ENCODE measurements around the gene ZNF587B. TPM values are rescaled to one million over a fixed set of nuclear protein-coding genes. Genes with fewer than 3 reads are reported as not detected.
"Not testable (repeated sequence)": the region's sequence is repeated elsewhere in the genome, so short reads cannot be mapped to it uniquely, and the experiment has no call there.

The ZNF587B gene
- total RNA-seq, 1 donor: 24.2 TPM

DNA sequence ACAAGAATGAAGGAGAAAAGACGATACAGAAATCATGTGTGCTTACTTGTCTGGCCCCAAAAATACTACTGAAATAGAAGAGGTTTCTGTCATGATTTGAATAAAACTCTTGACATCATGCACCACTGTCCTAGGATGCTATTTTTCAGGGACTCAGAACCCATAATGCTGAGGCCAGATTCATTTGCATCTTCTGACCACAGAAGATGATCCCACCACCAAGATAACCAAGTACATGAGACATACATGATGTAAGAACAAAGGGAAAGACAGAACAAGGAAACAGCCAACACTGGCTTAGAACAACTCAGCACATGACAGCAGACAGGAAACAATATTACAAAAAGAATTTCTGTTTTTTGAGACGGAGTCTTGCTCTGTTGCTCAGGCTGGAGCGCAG, 17.9 kb upstream of the ZNF587B start:
- TF ChIP-seq, protein P1, sequence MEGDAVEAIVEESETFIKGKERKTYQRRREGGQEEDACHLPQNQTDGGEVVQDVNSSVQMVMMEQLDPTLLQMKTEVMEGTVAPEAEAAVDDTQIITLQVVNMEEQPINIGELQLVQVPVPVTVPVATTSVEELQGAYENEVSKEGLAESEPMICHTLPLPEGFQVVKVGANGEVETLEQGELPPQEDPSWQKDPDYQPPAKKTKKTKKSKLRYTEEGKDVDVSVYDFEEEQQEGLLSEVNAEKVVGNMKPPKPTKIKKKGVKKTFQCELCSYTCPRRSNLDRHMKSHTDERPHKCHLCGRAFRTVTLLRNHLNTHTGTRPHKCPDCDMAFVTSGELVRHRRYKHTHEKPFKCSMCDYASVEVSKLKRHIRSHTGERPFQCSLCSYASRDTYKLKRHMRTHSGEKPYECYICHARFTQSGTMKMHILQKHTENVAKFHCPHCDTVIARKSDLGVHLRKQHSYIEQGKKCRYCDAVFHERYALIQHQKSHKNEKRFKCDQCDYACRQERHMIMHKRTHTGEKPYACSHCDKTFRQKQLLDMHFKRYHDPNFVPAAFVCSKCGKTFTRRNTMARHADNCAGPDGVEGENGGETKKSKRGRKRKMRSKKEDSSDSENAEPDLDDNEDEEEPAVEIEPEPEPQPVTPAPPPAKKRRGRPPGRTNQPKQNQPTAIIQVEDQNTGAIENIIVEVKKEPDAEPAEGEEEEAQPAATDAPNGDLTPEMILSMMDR (IDR thresholded peaks at IDR 0.05; ENCODE audit: extremely low read depth, low read depth, low read length): no peak
- H3K79me2 ChIP-seq (ENCODE audit: insufficient read depth, low read length): peaks cover 32% of the 10 kb centered on the region
- H3K4me2 ChIP-seq (ENCODE audit: insufficient read depth, low read length): no peak overlapping the region

DNA sequence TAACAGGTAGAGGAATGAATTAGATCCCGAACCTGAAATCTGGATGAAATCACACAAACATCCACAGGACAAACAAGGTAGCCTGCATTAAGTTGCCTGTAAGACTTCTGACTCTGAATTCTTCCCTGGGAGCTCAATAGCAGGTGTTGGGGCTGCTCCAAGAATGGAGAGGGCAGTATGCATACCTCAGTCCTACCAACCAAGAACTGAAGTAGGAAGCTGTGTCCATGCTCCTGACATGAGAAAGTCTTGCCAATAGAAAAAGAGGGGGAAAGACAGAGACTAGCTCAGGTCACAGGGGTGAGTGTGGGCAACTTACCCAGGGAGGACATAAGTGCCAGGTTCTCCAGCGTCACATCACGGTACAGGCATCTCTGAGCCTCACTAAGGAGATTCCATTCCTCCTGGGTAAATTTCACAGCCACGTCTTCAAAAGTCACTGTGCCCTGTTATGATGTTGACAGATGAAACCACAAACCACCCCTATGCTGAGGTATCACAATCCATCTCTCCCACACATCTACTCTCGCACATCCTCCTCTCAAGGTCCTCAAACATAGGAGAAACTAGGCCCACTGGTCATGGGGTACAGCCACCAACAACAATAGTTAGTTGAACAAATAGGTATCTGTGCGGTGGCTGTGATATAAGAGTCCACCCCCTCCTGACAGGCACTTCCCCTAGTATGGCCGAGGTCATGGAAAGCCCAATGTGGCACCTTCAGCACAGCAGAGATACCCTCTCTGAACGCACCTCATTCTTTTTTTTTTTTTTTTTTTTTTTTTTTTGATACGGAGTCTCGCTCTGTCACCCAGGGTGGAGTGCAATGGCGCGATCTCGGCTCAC, 16.9 kb upstream of the ZNF587B start:
- H4K20me1 ChIP-seq (ENCODE audit: insufficient read depth, low read length); H3K27me3 ChIP-seq (ENCODE audit: insufficient read depth, low read length); H3K4me1 ChIP-seq (ENCODE audit: insufficient read depth, low read length); DNase-seq (ENCODE audit: insufficient read length, low spot score, missing footprints); H2AFZ ChIP-seq (ENCODE audit: low read length); H3K27ac ChIP-seq (ENCODE audit: low read depth, low read length); H3K4me3 ChIP-seq (ENCODE audit: insufficient read depth, low read length); H3K9me3 ChIP-seq (ENCODE audit: low read depth, low read length): not testable (repeated sequence)
- H3K79me2 ChIP-seq (ENCODE audit: insufficient read depth, low read length): peaks cover 25% of the 10 kb centered on the region
- peaks cover 15% of the 10 kb centered on the region for H3K36me3 ChIP-seq (ENCODE audit: insufficient read depth, low read length)
- peak overlapping the region; percentile 75 for H3K4me2 ChIP-seq (ENCODE audit: insufficient read depth, low read length)

More for the DNA sequence above, 17.9 kb upstream of the ZNF587B start:
- Histone ChIP-seq H3K9me3 (ENCODE audit: low read depth, low read length) (no peaks in the 10 kb centered on the region), H4K20me1 (ENCODE audit: insufficient read depth, low read length) (no peaks in the 10 kb centered on the region), H2AFZ (ENCODE audit: low read length) (no peak overlapping the region), H3K27ac (ENCODE audit: low read depth, low read length) (no peak overlapping the region), H3K4me1 (ENCODE audit: insufficient read depth, low read length) (peaks cover 5% of the 10 kb centered on the region), H3K36me3 (ENCODE audit: insufficient read depth, low read length) (peaks cover 22% of the 10 kb centered on the region), H3K4me3 (ENCODE audit: insufficient read depth, low read length) (no peak overlapping the region), H3K27me3 (ENCODE audit: insufficient read depth, low read length) (no peaks in the 10 kb centered on the region)
- DNase-seq (ENCODE audit: insufficient read length, low spot score, missing footprints): no peak

DNA sequence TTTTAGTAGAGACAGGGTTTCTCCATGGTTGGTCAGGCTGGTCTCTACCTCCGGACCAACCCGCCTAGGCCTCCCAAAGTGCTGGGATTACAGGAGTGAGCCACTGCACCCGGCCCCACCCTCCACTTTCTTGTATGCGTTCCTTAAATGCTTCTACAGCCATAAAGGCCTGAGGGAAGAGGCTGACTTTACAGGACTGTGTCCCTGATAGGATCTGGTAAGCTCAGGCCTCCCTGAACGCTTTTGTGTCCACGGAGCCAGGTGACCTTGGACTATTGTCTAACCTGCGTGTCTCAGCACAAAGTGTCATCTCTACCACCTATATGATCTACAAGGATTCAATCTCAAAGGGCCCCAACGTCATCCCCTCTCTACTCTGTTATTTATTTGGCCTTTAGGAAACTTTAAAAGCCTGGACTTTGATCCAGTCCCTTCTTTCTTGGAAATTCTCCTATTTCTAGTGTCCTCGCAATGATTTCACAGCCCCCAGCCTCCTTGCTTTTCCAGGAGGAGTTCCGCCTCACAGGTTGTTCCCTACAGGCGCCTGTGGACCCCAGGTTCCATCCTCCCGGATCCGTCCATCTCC, 16.1 kb upstream of the ZNF587B start:
- H3K4me1 ChIP-seq (ENCODE audit: insufficient read depth, low read length): peaks cover 5% of the 10 kb centered on the region
- peaks cover 22% of the 10 kb centered on the region for H3K79me2 ChIP-seq (ENCODE audit: insufficient read depth, low read length)
- H3K4me3 ChIP-seq (ENCODE audit: insufficient read depth, low read length): peak overlapping the region; percentile 92
- peak overlapping the region; percentile 92 for H2AFZ ChIP-seq (ENCODE audit: low read length)
- peak overlapping the region; percentile 61 for H3K27ac ChIP-seq (ENCODE audit: low read depth, low read length)
- TF ChIP-seq, protein P1 (IDR thresholded peaks at IDR 0.05; ENCODE audit: extremely low read depth, low read depth, low read length): no peak
- no peaks in the 10 kb centered on the region for H3K27me3 ChIP-seq (ENCODE audit: insufficient read depth, low read length)
- peak overlapping the region; percentile 75 for H3K4me2 ChIP-seq (ENCODE audit: insufficient read depth, low read length)
- no peaks in the 10 kb centered on the region for H4K20me1 ChIP-seq (ENCODE audit: insufficient read depth, low read length)
- no peaks in the 10 kb centered on the region for H3K9me3 ChIP-seq (ENCODE audit: low read depth, low read length)
- H3K36me3 ChIP-seq (ENCODE audit: insufficient read depth, low read length): peaks cover 10% of the 10 kb centered on the region
- DNase-seq (ENCODE audit: insufficient read length, low spot score, missing footprints): no peak

DNA sequence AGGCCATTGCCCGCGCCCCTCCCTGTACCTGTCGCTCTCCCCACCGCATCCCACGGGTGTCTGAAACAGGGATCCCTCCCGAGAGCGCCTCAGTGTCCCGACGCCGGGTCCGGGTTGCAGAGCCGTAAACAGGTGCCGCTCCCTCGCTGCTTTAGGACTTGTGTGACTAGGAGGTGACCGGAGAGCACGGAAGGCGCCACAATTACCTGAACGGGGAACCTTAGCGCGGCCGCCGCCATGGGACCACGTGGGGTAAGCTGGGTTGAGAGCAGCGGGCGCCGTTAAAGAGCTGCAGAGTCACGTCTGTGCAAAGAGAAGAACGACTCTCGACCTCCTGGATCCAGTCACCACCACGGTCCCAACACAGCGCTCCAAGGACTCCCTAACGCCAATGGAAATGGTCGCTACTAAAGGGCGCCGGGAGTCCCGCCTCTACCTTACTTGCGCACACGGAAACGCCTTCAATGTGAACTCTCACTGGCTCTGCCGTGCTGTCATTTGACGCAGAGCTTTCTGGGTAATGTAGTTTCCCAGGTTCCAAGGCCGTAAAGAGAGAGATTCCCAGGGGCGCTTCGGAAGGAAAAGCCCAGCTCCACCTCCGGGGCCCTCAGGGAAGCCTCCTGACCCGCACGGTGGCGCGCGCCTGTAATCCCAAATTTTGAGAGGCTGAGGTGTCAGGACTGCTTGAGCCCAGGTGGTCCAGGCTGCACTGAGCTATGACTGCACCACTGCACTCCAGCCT, 15.4 kb upstream of the ZNF587B start, which contains the start of gene ZNF552:
Gene ZNF552, minus strand, starts transcription at position 409 of the 742 bp plus-strand sequence. Its CDS starts 170 bp downstream, at position 239.
- peak within 1 kb of the TSS; percentile 92 for H3K4me3 ChIP-seq (ENCODE audit: insufficient read depth, low read length)
- H2AFZ ChIP-seq (ENCODE audit: low read length): peak within 1 kb of the TSS; percentile 92
- H3K79me2 ChIP-seq (ENCODE audit: insufficient read depth, low read length): peaks cover 26% of the 10 kb centered on the region
- H3K4me1 ChIP-seq (ENCODE audit: insufficient read depth, low read length): peaks cover 5% of the 10 kb centered on the region
- H3K9me3 ChIP-seq (ENCODE audit: low read depth, low read length): no peaks in the 10 kb centered on the region
- peaks cover 8% of the 10 kb centered on the region for H3K36me3 ChIP-seq (ENCODE audit: insufficient read depth, low read length)
- peak within 1 kb of the TSS; percentile 75 for H3K4me2 ChIP-seq (ENCODE audit: insufficient read depth, low read length)
- peak within 1 kb of the TSS; percentile 61 for H3K27ac ChIP-seq (ENCODE audit: low read depth, low read length)
- DNase-seq (ENCODE audit: insufficient read length, low spot score, missing footprints): peak; percentile 96
- TF ChIP-seq, protein P1 (IDR thresholded peaks at IDR 0.05; ENCODE audit: extremely low read depth, low read depth, low read length): no peak
- no peaks in the 10 kb centered on the region for H4K20me1 ChIP-seq (ENCODE audit: insufficient read depth, low read length)
- H3K27me3 ChIP-seq (ENCODE audit: insufficient read depth, low read length): no peaks in the 10 kb centered on the region

All from osteoblast (primary cell).